ENCODE data around the gene BICRA.
"Not testable (repeated sequence)": the region's sequence is repeated elsewhere in the genome, so short reads cannot be mapped to it uniquely, and the experiment has no call there.

The BICRA gene

GRCh38 chr19:47694466-47695273 lies 85.7 kb downstream of the BICRA start:
- DNase-seq (ENCODE audit: low read depth), result no peak

GRCh38 chr19:47695533-47696262 lies 86.8 kb downstream of the BICRA start:
- DNase-seq (ENCODE audit: low read depth), result no peak

GRCh38 chr19:47696635-47697034 lies 87.7 kb downstream of the BICRA start:
- no peak for DNase-seq (ENCODE audit: low read depth)

- peak; percentile 24 for DNase-seq (ENCODE audit: low read depth)
Measured at GRCh38 chr19:47697863-47698609, 89.1 kb downstream of the BICRA start.

GRCh38 chr19:47698631-47699359 lies 89.9 kb downstream of the BICRA start:
- DNase-seq (ENCODE audit: low read depth), result no peak

- DNase-seq (ENCODE audit: low read depth), result peak; percentile 36
Measured at GRCh38 chr19:47699360-47699917, 90.5 kb downstream of the BICRA start.

GRCh38 chr19:47700934-47701716 lies 92.2 kb downstream of the BICRA start:
- DNase-seq (ENCODE audit: low read depth), result no peak

GRCh38 chr19:47701717-47702552 lies 93.0 kb downstream of the BICRA start:
- no peak for DNase-seq (ENCODE audit: low read depth)

- DNase-seq (ENCODE audit: low read depth), result no peak
Measured at GRCh38 chr19:47702671-47703070, 93.7 kb downstream of the BICRA start.

- no peak for DNase-seq (ENCODE audit: low read depth)
Measured at GRCh38 chr19:47703301-47703700, 94.4 kb downstream of the BICRA start.

GRCh38 chr19:47704024-47704423 lies 95.1 kb downstream of the BICRA start:
- no peak for DNase-seq (ENCODE audit: low read depth)

- no peak for DNase-seq (ENCODE audit: low read depth)
Measured at GRCh38 chr19:47704656-47705055, 95.7 kb downstream of the BICRA start.

GRCh38 chr19:47707135-47707925 lies 98.4 kb downstream of the BICRA start:
- DNase-seq (ENCODE audit: low read depth), result peak; percentile 68

GRCh38 chr19:47711652-47712242 lies 102.8 kb downstream of the BICRA start:
- no peak for DNase-seq (ENCODE audit: low read depth)

- peak; percentile 27 for DNase-seq (ENCODE audit: low read depth)
Measured at GRCh38 chr19:47713046-47714021, 104.4 kb downstream of the BICRA start, which contains the start of gene EHD2. TSS of gene EHD2 (plus strand) at chr19:47713422. CDS start at chr19:47716613, 3,191 bp downstream.

GRCh38 chr19:47714339-47714738 lies 105.4 kb downstream of the BICRA start:
- DNase-seq (ENCODE audit: low read depth), result no peak

- DNase-seq (ENCODE audit: low read depth), result not testable (repeated sequence)
Measured at GRCh38 chr19:47714855-47715254, 105.9 kb downstream of the BICRA start.

Data from stimulated activated CD8-positive, alpha-beta memory T cell treated with anti-CD3 and anti-CD28 coated beads, Interleukin-4, amount 100 ng/mL, for 24 hours (primary cell).